SU-DHL-6 (cell line): Measurements from ENCODE around the gene AFF3.

Experiments used
- H2AFZ ChIP-seq: fragments of 200-600 bp; sonication (generic); 2 replicates; pipeline ENCODE4 v1.6.1; 2014; ENCODE audit warnings: low read depth, mild to moderate bottlenecking, moderate library complexity, mixed read lengths, antibody characterized with exemption, low read length; ENCODE audit not compliant: severe bottlenecking
- H3F3A ChIP-seq: fragments of 200-600 bp; shearing (Covaris generic); 2 replicates; pipeline ENCODE4 v1.6.0; 2016; ENCODE audit warnings: antibody characterized with exemption, mild to moderate bottlenecking; ENCODE audit not compliant: insufficient read depth
- H3K27ac ChIP-seq: fragments of 200-600 bp; sonication (generic); 2 replicates; pipeline ENCODE4 v1.5.1; 2016; ENCODE audit warnings: low read depth, mild to moderate bottlenecking, low read length, moderate library complexity, mixed read lengths
- H3K27me3 ChIP-seq: fragments of 200-600 bp; sonication (generic), shearing (Covaris generic); 2 replicates; pipeline ENCODE4 v1.6.0; 2014; ENCODE audit warnings: mild to moderate bottlenecking, low read length
- H3K36me3 ChIP-seq: fragments of 200-600 bp; sonication (generic); 2 replicates; pipeline ENCODE4 v1.6.1; 2014; ENCODE audit warnings: mild to moderate bottlenecking, low read length, mixed read lengths
- H3K4me2 ChIP-seq: fragments of 300-600, 200-600 bp; shearing (Covaris generic), sonication (generic); 2 replicates; pipeline ENCODE4 v1.6.0; 2014; ENCODE audit warnings: low read length, low read depth, mild to moderate bottlenecking; ENCODE audit not compliant: poor library complexity, severe bottlenecking
- H3K4me3 ChIP-seq: fragments of 200-600 bp; sonication (generic); 2 replicates; pipeline ENCODE4 v1.5.1; 2014; ENCODE audit warnings: antibody characterized with exemption, low read length, mild to moderate bottlenecking, mixed read lengths; ENCODE audit not compliant: insufficient read depth, poor library complexity, severe bottlenecking
- H3K79me2 ChIP-seq: fragments of 200-600 bp; sonication (generic); 2 replicates; pipeline ENCODE4 v1.6.1; 2014; ENCODE audit warnings: mild to moderate bottlenecking, low read length, moderate library complexity; ENCODE audit not compliant: insufficient read depth
- H3K9ac ChIP-seq: fragments of 200-600 bp; sonication (generic); 2 replicates; pipeline ENCODE4 v1.7.0; 2014; ENCODE audit warnings: mild to moderate bottlenecking, low read length
- H3K9me2 ChIP-seq: fragments of 200-600 bp; sonication (generic); replicated peaks from 2 replicates; pipeline ENCODE4 v1.6.1; 2014; ENCODE audit warnings: low read length; ENCODE audit not compliant: insufficient read depth
- H3K9me3 ChIP-seq: fragments of 200-600 bp; sonication (generic); 2 replicates; pipeline ENCODE4 v1.6.1; 2014; ENCODE audit warnings: low read length, mixed read lengths; ENCODE audit not compliant: insufficient read depth
- H4K20me1 ChIP-seq: fragments of 200-600 bp; sonication (generic); 2 replicates; pipeline ENCODE4 v1.6.1; 2014; ENCODE audit warnings: low read depth, mild to moderate bottlenecking, antibody characterized with exemption, low read length, moderate library complexity, mixed read lengths
- CTCF ChIP-seq: fragments of 200-600 bp; sonication (generic); IDR thresholded peaks from one replicate; pipeline ENCODE4 v1.5.1; 2017; ENCODE audit warnings: antibody characterized with exemption, mild to moderate bottlenecking, low read length, moderate library complexity; ENCODE audit not compliant: insufficient read depth, poor library complexity, severe bottlenecking
- EZH2phosphoT487 ChIP-seq: fragments of 200-600 bp; sonication (generic), shearing (Covaris generic); conservative IDR thresholded peaks from 2 replicates; pipeline ENCODE4 v1.6.1; 2018; ENCODE audit warnings: mild to moderate bottlenecking, antibody characterized with exemption, low read length, moderate library complexity, mixed read lengths

Gene AFF3

GRCh38 chr2:100125626-100126025, 16.8 kb downstream of the AFF3 start:
- H3K9me3 ChIP-seq: no peaks in the 10 kb centered on the region
- H3K9ac ChIP-seq: no peak overlapping the region
- H3K4me2 ChIP-seq: no peak overlapping the region
- H3K27me3 ChIP-seq: no peaks in the 10 kb centered on the region
- H3K9me2 ChIP-seq: no peaks in the 10 kb centered on the region
- no peak overlapping the region for H3K27ac ChIP-seq
- H3F3A ChIP-seq: no peaks in the 10 kb centered on the region
- no peak overlapping the region for H2AFZ ChIP-seq
- peaks cover 12% of the 10 kb centered on the region; the same call in 1 of the 2 replicates for H3K79me2 ChIP-seq
- H3K4me3 ChIP-seq: no peak overlapping the region
- H3K36me3 ChIP-seq: peaks cover 5% of the 10 kb centered on the region
- no peaks in the 10 kb centered on the region for H4K20me1 ChIP-seq
- TF ChIP-seq CTCF: no peak
- TF ChIP-seq EZH2phosphoT487: no peak

DNA sequence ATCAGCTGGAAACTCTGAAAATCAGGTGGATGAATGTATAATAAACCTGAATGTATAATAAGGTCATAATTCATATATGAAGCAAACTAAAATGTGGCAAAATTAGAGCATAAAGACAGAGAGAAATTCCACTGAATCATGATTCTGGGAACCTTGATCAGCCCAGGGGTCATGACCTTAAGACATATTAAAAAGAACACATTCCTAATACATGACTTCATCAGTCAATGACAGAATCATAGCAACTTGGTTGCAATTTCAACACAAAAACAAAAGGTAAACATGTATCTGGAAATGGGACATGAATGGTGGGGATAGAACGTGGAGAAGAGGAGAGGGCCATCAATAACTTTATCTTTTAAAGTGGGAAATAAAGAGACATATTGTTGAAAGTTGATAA, 17.6 kb downstream of the AFF3 start:
- Histone ChIP-seq H3K27ac (no peak overlapping the region), H2AFZ (no peak overlapping the region), H3K4me2 (no peak overlapping the region), H3K4me3 (no peak overlapping the region), H3K79me2 (peaks cover 8% of the 10 kb centered on the region; the same call in 1 of the 2 replicates), H3K36me3 (peaks cover 8% of the 10 kb centered on the region), H3F3A (no peaks in the 10 kb centered on the region), H3K27me3 (no peaks in the 10 kb centered on the region), H3K9me3 (no peaks in the 10 kb centered on the region), H3K9ac (no peak overlapping the region), H4K20me1 (no peaks in the 10 kb centered on the region), H3K9me2 (no peaks in the 10 kb centered on the region)
- TF ChIP-seq EZH2phosphoT487: no peak
- no peak for TF ChIP-seq CTCF

GRCh38 chr2:100121124-100121718, 21.2 kb downstream of the AFF3 start:
- Histone ChIP-seq H4K20me1 (no peaks in the 10 kb centered on the region), H3K27ac (no peak overlapping the region), H3K36me3 (peaks cover 35% of the 10 kb centered on the region), H3K4me2 (no peak overlapping the region), H3F3A (no peaks in the 10 kb centered on the region), H3K27me3 (no peaks in the 10 kb centered on the region), H3K9me2 (no peaks in the 10 kb centered on the region), H3K79me2 (peaks cover 7% of the 10 kb centered on the region; the same call in 1 of the 2 replicates), H3K9me3 (no peaks in the 10 kb centered on the region), H3K4me3 (no peak overlapping the region), H2AFZ (no peak overlapping the region), H3K9ac (no peak overlapping the region)
- TF ChIP-seq EZH2phosphoT487: no peak
- TF ChIP-seq CTCF: no peak
